Ovary (tissue), 3 donors: ENCODE results near the gene TFF2.

ENCODE experiments used
- CTCF ChIP-seq, 3 donors: fragments of 450-650 bp in 2 of 3; fragments of 200-600 bp in 1 of 3; IDR thresholded peaks; one replicate each; pipeline versions ENCODE4 v1.5.1 to v1.8.0; 2016 to 2022; ENCODE audit warnings: antibody characterized with exemption in 3 of 3, mild to moderate bottlenecking in 1 of 3
- EP300 ChIP-seq: sonication (generic); formaldehyde crosslinking; IDR thresholded peaks from one replicate; pipeline ENCODE4 v1.6.1; 2017; ENCODE audit warnings: antibody characterized with exemption
- POLR2A ChIP-seq: fragments of 450-650 bp; IDR thresholded peaks from one replicate; pipeline ENCODE4 v1.6.1; 2017; ENCODE audit warnings: antibody characterized with exemption, mild to moderate bottlenecking, moderate library complexity
- donor health status: DM: no; HTN: no; CAD: no.

GRCh38 chr21:42343556-42343955 lies 7.2 kb downstream of the TFF2 start:
- no peak for TF ChIP-seq CTCF (IDR thresholded peaks at IDR 0.05)
- no peak for TF ChIP-seq POLR2A
- TF ChIP-seq EP300, result no peak
